Suppressor macrophage treated with lipopolysaccharide for 1 hour (primary cell): ENCODE measurements around the gene TBL1Y.
A peak's percentile ranks its signal among the peaks of the same experiment; 100 is the strongest.
"Not testable (repeated sequence)": the region's sequence is repeated elsewhere in the genome, so short reads cannot be mapped to it uniquely, and the experiment has no call there.

Experiments
- DNase-seq, 3 donors: peaks; one replicate each; pipeline ENCODE4 v3.0.0-alpha.2; 2020 to 2022

The TBL1Y gene

GRCh38 chrY:6974971-6975370 lies 64.5 kb downstream of the TBL1Y start:
- DNase-seq, result no peak

GRCh38 chrY:6977783-6978182 lies 67.3 kb downstream of the TBL1Y start:
- DNase-seq, result no peak

GRCh38 chrY:6983221-6983620 lies 72.7 kb downstream of the TBL1Y start:
- DNase-seq, result no peak

GRCh38 chrY:6987811-6988210 lies 77.3 kb downstream of the TBL1Y start:
- DNase-seq, result no peak

GRCh38 chrY:6989886-6990620 lies 79.6 kb downstream of the TBL1Y start:
- peak; percentile 0 to 35 (median 19) for DNase-seq

GRCh38 chrY:6992041-6992440 lies 81.5 kb downstream of the TBL1Y start:
- DNase-seq, result peak; percentile 13 to 44 (median 33)

GRCh38 chrY:6995987-6996386 lies 85.5 kb downstream of the TBL1Y start:
- DNase-seq, result no peak

- DNase-seq, result no peak
Measured at GRCh38 chrY:6997503-6998066, 87.1 kb downstream of the TBL1Y start.

GRCh38 chrY:6999905-7000304 lies 89.4 kb downstream of the TBL1Y start:
- DNase-seq, result peak in 2 of 3 donors; percentile 18 to 22

- no peak for DNase-seq
Measured at GRCh38 chrY:7002581-7002980, 92.1 kb downstream of the TBL1Y start.

- no peak for DNase-seq
Measured at GRCh38 chrY:7007911-7008310, 97.4 kb downstream of the TBL1Y start.

GRCh38 chrY:7008578-7009355 lies 98.3 kb downstream of the TBL1Y start:
- no peak for DNase-seq

- DNase-seq, result no peak
Measured at GRCh38 chrY:7013051-7013450, 102.6 kb downstream of the TBL1Y start.

- no peak for DNase-seq
Measured at GRCh38 chrY:7016521-7016920, 106.0 kb downstream of the TBL1Y start.

GRCh38 chrY:7017244-7018080 lies 107.0 kb downstream of the TBL1Y start:
- no peak for DNase-seq

- no peak for DNase-seq
Measured at GRCh38 chrY:7039037-7039436, 128.5 kb downstream of the TBL1Y start.

- DNase-seq, result no peak
Measured at GRCh38 chrY:7040662-7041061, 130.2 kb downstream of the TBL1Y start.

GRCh38 chrY:7041983-7042382 lies 131.5 kb downstream of the TBL1Y start:
- DNase-seq, result no peak

GRCh38 chrY:7052461-7052860 lies 142.0 kb downstream of the TBL1Y start:
- not testable (repeated sequence) for DNase-seq

- no peak for DNase-seq
Measured at GRCh38 chrY:7056886-7057285, 146.4 kb downstream of the TBL1Y start.

GRCh38 chrY:7078725-7079124 lies 168.2 kb downstream of the TBL1Y start:
- DNase-seq, result no peak

- not testable (repeated sequence) for DNase-seq
Measured at GRCh38 chrY:7080548-7080947, 170.1 kb downstream of the TBL1Y start.

- DNase-seq, result peak; percentile 66 to 80 (median 69)
Measured at GRCh38 chrY:7085606-7086005, 175.1 kb downstream of the TBL1Y start.
